ENCODE data around the gene PCDHGA9.
"Not testable (repeated sequence)": the region's sequence is repeated elsewhere in the genome, so short reads cannot be mapped to it uniquely, and the experiment has no call there.

PCDHGA9 gene

GRCh38 chr5:141402553-141403243 is at the start of gene PCDHGA9:
TSS of gene PCDHGA9 (plus strand) at chr5:141402778. CDS start at chr5:141402953, 175 bp downstream.
- DNase-seq = peak; percentile 17 to 19

- peak in 1 of 2 experiments; percentile 7 for DNase-seq
These were observed 47.6 kb upstream of the PCDHGA9 start, which contains the start of gene PCDHGA4 for GRCh38 chr5:141354900-141355469. TSS of gene PCDHGA4 (plus strand) at chr5:141355021. CDS start at chr5:141355108, 87 bp downstream.

- DNase-seq = no peak
These were observed 46.9 kb upstream of the PCDHGA9 start for GRCh38 chr5:141355641-141356040.

- DNase-seq = no peak
These were observed 46.4 kb upstream of the PCDHGA9 start for GRCh38 chr5:141356133-141356532.

GRCh38 chr5:141356950-141357349 is 45.6 kb upstream of the PCDHGA9 start:
- no peak for DNase-seq

- peak; percentile 11 to 40 for DNase-seq
These were observed 42.7 kb upstream of the PCDHGA9 start, which contains the start of gene PCDHGB2 for GRCh38 chr5:141359790-141360426. TSS of gene PCDHGB2 (plus strand) at chr5:141359994. CDS start at chr5:141360136, 142 bp downstream.

- no peak for DNase-seq
These were observed 41.9 kb upstream of the PCDHGA9 start for GRCh38 chr5:141360685-141361084.

- DNase-seq = no peak
These were observed 39.9 kb upstream of the PCDHGA9 start for GRCh38 chr5:141362719-141363118.

- DNase-seq = no peak
These were observed 38.5 kb upstream of the PCDHGA9 start, which contains the start of gene PCDHGA5 for GRCh38 chr5:141363952-141364660. TSS of gene PCDHGA5 (plus strand) at chr5:141364162. CDS start at chr5:141364331, 169 bp downstream.

GRCh38 chr5:141366016-141366896 is 36.3 kb upstream of the PCDHGA9 start:
- no peak for DNase-seq

GRCh38 chr5:141369994-141370848 is 32.4 kb upstream of the PCDHGA9 start, which contains the start of gene PCDHGB3:
TSS of gene PCDHGB3 (plus strand) at chr5:141370242. CDS start at chr5:141370395, 153 bp downstream.
- DNase-seq = no peak

GRCh38 chr5:141371572-141372475 is 30.8 kb upstream of the PCDHGA9 start:
- no peak for DNase-seq

- no peak for DNase-seq
These were observed 28.8 kb upstream of the PCDHGA9 start, which contains the start of gene PCDHGA6 for GRCh38 chr5:141373673-141374317. TSS of gene PCDHGA6 (plus strand) at chr5:141373891. CDS start at chr5:141374084, 193 bp downstream.

- DNase-seq = no peak
These were observed 28.0 kb upstream of the PCDHGA9 start for GRCh38 chr5:141374627-141375026.

GRCh38 chr5:141375444-141376155 is 27.0 kb upstream of the PCDHGA9 start:
- DNase-seq = not testable (repeated sequence)

- DNase-seq = no peak
These were observed 19.9 kb upstream of the PCDHGA9 start, which contains the start of gene PCDHGA7 for GRCh38 chr5:141382469-141383294. TSS of gene PCDHGA7 (plus strand) at chr5:141382742. CDS start at chr5:141382900, 158 bp downstream.

GRCh38 chr5:141383345-141383744 is 19.2 kb upstream of the PCDHGA9 start:
- no peak for DNase-seq
